Epithelial cell of esophagus (primary cell): Measurements from ENCODE around the gene IL1RAPL2.
"Not testable (repeated sequence)": the region's sequence is repeated elsewhere in the genome, so short reads cannot be mapped to it uniquely, and the experiment has no call there.

ENCODE experiments used
- DNase-seq: peaks from one replicate; pipeline ENCODE4 v3.0.0; 2010; ENCODE audit warnings: low read depth
- H3K4me3 ChIP-seq: 2 replicates; pipeline ENCODE4 v1.5.1; 2011; ENCODE audit warnings: mild to moderate bottlenecking, low read length, control low read depth
- TF ChIP-seq, protein P1 (sequence below): IDR thresholded peaks from 2 replicates; pipeline ENCODE4 v1.5.1; 2011; ENCODE audit warnings: low read depth, mild to moderate bottlenecking, low read length, control low read depth, inconsistent platforms; ENCODE audit not compliant: insufficient read depth; ENCODE audit errors: missing control alignments

IL1RAPL2 gene

DNA sequence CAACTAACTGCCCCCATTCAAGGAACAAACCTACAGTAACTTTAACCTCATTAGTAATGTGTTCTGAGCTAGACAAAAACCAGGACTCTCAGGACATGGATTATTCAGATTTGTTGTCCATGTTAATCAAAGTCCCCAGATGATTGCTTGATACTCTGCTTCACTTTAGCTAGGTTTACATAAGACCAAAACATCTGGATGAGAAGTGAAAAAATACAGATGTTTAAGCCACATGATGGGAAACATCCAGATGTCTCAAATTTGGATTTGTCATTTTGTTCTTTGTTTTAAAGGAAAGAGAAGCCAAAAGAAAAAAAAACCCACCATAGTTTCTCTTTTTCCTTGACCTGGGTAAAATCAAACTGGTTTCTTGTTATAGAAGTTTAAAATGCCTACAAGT, 1207.8 kb downstream of the IL1RAPL2 start:
- no peak overlapping the region for H3K4me3 ChIP-seq
- TF ChIP-seq, protein P1, sequence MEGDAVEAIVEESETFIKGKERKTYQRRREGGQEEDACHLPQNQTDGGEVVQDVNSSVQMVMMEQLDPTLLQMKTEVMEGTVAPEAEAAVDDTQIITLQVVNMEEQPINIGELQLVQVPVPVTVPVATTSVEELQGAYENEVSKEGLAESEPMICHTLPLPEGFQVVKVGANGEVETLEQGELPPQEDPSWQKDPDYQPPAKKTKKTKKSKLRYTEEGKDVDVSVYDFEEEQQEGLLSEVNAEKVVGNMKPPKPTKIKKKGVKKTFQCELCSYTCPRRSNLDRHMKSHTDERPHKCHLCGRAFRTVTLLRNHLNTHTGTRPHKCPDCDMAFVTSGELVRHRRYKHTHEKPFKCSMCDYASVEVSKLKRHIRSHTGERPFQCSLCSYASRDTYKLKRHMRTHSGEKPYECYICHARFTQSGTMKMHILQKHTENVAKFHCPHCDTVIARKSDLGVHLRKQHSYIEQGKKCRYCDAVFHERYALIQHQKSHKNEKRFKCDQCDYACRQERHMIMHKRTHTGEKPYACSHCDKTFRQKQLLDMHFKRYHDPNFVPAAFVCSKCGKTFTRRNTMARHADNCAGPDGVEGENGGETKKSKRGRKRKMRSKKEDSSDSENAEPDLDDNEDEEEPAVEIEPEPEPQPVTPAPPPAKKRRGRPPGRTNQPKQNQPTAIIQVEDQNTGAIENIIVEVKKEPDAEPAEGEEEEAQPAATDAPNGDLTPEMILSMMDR = no peak
- DNase-seq = no peak

DNA sequence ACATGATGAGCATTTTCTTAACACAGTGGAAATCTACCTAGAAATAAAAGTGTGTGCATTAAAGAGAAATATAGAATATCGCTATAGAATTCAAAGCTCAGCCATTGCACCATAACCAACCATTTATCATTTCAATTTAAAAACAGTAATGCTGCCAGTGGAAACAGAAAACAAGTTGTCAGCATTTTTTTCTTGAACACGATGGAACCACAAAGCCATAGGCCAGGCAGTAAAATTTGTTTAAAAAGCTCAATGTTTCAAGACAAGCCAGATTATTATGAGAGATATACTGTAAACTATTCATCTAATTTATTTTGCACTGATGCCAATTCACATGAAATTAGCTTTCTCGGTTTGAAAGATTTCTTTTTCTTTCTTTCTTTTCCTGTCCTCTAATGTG, 1209.7 kb downstream of the IL1RAPL2 start:
- DNase-seq = no peak
- TF ChIP-seq, protein P1 = no peak
- no peak overlapping the region for H3K4me3 ChIP-seq

DNA sequence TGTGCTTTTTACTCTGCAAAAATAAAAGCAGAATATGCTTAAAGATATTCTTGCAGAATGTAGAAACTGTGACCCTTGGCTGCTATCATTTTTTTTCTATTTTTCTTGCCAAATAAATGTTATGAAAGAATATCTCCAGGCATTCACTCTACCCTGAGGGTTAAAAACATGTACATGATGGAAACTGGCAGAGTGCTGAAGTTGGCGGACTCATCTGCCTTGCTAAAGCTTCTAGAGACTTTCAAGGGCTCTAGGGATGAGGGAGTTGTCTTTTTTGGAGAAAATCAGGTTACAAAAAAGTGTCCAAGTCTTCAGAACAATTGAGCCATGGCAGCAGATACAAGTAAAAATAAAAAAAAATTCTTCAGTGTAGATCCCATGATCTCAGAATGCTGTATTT, 1215.8 kb downstream of the IL1RAPL2 start:
- DNase-seq = no peak
- no peak overlapping the region for H3K4me3 ChIP-seq
- TF ChIP-seq, protein P1 = no peak

DNA sequence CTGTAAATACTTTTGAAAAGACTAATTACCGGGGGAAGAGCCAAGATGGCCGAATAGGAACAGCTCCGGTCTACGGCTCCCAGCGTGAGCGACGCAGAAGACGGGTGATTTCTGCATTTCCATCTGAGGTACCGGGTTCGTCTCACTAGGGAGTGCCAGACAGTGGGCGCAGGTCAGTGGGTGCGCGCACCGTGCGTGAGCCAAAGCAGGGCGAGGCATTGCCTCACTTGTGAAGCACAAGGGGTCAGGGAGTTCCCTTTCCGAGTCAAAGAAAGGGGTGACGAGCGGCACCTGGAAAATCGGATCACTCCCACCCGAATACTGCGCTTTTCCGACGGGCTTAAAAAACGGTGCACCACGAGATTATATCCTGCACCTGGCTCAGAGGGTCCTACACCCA, 1230.9 kb downstream of the IL1RAPL2 start:
- DNase-seq, H3K4me3 ChIP-seq: not testable (repeated sequence)

DNA sequence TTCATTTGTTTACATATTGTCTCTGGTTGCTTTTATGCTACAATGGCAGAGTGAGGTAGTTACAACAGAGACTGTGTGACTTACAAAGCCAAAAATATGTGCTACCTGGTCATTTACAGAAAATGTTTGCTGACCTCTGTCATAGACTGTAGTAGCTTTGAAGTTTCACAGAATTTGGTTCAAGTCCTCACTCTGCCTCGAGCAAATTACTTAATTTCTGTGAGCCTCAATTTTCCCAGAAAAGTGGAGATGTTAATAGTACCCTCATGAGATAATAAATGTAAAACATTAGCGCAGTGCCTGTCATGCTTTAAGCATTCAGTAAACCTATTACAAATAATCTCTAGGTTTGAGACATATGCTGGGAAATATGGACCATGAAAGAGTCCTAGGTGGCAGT, 1237.9 kb downstream of the IL1RAPL2 start:
- TF ChIP-seq, protein P1 = no peak
- no peak overlapping the region for H3K4me3 ChIP-seq
- DNase-seq = no peak

DNA sequence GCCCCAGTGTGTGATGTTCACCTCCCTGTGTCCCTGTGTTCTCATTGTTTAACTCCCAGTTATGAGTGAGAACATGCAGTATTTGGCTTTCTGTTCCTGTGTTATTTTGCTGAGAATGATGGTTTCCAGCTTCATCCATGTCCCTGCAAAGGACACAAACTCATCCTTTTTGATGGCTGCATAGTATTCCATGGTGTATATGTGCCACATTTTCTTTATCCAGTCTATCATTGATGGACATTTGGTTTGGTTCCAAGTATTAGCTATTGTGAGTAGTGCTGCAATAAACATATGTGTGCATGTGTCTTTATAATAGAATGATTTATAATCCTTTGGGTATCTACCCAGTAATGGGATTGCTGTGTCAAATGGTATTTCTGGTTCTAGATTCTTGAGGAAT, 1239.7 kb downstream of the IL1RAPL2 start:
- not testable (repeated sequence) for H3K4me3 ChIP-seq, DNase-seq

DNA sequence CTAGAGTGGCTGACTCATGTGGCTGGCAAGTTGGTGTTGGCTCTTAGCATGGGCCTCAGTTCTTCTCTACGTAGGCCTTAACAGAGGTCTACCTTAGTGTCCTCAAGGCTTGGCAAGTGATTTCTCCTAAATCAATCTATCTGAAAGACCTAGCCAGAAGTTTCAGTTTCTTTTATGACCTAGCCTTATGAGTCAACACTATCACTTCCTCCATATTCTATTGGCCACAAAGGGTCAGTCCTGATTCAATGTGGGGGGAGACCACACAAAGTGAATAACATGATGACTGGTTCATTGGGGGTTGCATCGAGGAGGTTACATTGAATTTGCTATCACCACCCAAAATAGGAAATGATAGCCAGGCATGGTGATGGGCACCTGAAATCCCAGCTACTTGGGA, 1250.5 kb downstream of the IL1RAPL2 start:
- TF ChIP-seq, protein P1 = no peak
- DNase-seq = no peak
- no peak overlapping the region for H3K4me3 ChIP-seq
